ENCODE data around the gene OPHN1. TPM values are rescaled to one million over a fixed set of nuclear protein-coding genes. Genes with fewer than 3 reads are reported as not detected.

Gene OPHN1
- total and polyA plus RNA-seq, 2 experiments from 2014 or later = 2.2 to 3.8 TPM

DNA sequence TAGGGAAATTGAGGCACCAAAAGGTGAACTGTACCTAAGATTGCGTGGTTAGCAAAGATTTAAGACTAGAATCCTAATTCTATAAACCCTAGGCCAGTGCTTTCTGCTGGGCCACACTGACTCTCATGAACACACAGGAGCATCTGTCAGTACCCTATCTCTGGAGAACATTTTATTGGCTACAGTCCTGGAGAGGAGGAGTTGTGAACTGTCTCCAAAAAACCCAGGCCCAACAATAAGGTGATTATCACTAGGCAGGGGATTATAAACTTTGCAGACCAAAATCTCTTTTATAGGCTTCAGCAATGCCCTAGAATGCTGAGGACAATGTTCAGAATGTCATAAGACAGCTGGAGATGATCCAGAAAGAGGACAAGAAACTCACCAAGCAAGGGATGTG lies 24.1 kb downstream of the OPHN1 start:
- no peak for TF ChIP-seq JUNB (IDR thresholded peaks at IDR 0.05; ENCODE audit: unreplicated experiment)
- TF ChIP-seq NANOG (IDR thresholded peaks at IDR 0.05; ENCODE audit: borderline replicate concordance) = no peak
- TF ChIP-seq STAT1 (IDR thresholded peaks at IDR 0.05; ENCODE audit: unreplicated experiment) = no peak
- TF ChIP-seq, protein P1, sequence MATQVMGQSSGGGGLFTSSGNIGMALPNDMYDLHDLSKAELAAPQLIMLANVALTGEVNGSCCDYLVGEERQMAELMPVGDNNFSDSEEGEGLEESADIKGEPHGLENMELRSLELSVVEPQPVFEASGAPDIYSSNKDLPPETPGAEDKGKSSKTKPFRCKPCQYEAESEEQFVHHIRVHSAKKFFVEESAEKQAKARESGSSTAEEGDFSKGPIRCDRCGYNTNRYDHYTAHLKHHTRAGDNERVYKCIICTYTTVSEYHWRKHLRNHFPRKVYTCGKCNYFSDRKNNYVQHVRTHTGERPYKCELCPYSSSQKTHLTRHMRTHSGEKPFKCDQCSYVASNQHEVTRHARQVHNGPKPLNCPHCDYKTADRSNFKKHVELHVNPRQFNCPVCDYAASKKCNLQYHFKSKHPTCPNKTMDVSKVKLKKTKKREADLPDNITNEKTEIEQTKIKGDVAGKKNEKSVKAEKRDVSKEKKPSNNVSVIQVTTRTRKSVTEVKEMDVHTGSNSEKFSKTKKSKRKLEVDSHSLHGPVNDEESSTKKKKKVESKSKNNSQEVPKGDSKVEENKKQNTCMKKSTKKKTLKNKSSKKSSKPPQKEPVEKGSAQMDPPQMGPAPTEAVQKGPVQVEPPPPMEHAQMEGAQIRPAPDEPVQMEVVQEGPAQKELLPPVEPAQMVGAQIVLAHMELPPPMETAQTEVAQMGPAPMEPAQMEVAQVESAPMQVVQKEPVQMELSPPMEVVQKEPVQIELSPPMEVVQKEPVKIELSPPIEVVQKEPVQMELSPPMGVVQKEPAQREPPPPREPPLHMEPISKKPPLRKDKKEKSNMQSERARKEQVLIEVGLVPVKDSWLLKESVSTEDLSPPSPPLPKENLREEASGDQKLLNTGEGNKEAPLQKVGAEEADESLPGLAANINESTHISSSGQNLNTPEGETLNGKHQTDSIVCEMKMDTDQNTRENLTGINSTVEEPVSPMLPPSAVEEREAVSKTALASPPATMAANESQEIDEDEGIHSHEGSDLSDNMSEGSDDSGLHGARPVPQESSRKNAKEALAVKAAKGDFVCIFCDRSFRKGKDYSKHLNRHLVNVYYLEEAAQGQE (IDR thresholded peaks at IDR 0.05; ENCODE audit: unreplicated experiment) = no peak
- TF ChIP-seq EZH2 (IDR thresholded peaks at IDR 0.05; ENCODE audit: low read depth, unreplicated experiment) = no peak
- no peak for TF ChIP-seq CREB1 (CRISPR knock-in tag; IDR thresholded peaks at IDR 0.05; ENCODE audit: low read depth)
- TF ChIP-seq, protein P2, sequence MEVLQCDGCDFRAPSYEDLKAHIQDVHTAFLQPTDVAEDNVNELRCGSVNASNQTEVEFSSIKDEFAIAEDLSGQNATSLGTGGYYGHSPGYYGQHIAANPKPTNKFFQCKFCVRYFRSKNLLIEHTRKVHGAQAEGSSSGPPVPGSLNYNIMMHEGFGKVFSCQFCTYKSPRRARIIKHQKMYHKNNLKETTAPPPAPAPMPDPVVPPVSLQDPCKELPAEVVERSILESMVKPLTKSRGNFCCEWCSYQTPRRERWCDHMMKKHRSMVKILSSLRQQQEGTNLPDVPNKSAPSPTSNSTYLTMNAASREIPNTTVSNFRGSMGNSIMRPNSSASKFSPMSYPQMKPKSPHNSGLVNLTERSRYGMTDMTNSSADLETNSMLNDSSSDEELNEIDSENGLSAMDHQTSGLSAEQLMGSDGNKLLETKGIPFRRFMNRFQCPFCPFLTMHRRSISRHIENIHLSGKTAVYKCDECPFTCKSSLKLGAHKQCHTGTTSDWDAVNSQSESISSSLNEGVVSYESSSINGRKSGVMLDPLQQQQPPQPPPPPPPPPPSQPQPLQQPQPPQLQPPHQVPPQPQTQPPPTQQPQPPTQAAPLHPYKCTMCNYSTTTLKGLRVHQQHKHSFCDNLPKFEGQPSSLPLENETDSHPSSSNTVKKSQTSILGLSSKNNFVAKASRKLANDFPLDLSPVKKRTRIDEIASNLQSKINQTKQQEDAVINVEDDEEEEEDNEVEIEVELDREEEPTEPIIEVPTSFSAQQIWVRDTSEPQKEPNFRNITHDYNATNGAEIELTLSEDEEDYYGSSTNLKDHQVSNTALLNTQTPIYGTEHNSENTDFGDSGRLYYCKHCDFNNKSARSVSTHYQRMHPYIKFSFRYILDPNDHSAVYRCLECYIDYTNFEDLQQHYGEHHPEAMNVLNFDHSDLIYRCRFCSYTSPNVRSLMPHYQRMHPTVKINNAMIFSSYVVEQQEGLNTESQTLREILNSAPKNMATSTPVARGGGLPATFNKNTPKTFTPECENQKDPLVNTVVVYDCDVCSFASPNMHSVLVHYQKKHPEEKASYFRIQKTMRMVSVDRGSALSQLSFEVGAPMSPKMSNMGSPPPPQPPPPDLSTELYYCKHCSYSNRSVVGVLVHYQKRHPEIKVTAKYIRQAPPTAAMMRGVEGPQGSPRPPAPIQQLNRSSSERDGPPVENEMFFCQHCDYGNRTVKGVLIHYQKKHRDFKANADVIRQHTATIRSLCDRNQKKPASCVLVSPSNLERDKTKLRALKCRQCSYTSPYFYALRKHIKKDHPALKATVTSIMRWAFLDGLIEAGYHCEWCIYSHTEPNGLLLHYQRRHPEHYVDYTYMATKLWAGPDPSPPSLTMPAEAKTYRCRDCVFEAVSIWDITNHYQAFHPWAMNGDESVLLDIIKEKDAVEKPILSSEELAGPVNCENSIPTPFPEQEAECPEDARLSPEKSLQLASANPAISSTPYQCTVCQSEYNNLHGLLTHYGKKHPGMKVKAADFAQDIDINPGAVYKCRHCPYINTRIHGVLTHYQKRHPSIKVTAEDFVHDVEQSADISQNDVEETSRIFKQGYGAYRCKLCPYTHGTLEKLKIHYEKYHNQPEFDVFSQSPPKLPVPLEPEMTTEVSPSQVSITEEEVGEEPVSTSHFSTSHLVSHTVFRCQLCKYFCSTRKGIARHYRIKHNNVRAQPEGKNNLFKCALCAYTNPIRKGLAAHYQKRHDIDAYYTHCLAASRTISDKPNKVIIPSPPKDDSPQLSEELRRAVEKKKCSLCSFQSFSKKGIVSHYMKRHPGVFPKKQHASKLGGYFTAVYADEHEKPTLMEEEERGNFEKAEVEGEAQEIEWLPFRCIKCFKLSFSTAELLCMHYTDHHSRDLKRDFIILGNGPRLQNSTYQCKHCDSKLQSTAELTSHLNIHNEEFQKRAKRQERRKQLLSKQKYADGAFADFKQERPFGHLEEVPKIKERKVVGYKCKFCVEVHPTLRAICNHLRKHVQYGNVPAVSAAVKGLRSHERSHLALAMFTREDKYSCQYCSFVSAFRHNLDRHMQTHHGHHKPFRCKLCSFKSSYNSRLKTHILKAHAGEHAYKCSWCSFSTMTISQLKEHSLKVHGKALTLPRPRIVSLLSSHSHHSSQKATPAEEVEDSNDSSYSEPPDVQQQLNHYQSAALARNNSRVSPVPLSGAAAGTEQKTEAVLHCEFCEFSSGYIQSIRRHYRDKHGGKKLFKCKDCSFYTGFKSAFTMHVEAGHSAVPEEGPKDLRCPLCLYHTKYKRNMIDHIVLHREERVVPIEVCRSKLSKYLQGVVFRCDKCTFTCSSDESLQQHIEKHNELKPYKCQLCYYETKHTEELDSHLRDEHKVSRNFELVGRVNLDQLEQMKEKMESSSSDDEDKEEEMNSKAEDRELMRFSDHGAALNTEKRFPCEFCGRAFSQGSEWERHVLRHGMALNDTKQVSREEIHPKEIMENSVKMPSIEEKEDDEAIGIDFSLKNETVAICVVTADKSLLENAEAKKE (CRISPR knock-in tag; IDR thresholded peaks at IDR 0.05) = no peak
- TF ChIP-seq ZNF331 (CRISPR knock-in tag; IDR thresholded peaks at IDR 0.05; ENCODE audit: low read depth) = no peak
- TF ChIP-seq EZH2phosphoT487 (IDR thresholded peaks at IDR 0.05; ENCODE audit: unreplicated experiment) = no peak
- TF ChIP-seq, protein P3, sequence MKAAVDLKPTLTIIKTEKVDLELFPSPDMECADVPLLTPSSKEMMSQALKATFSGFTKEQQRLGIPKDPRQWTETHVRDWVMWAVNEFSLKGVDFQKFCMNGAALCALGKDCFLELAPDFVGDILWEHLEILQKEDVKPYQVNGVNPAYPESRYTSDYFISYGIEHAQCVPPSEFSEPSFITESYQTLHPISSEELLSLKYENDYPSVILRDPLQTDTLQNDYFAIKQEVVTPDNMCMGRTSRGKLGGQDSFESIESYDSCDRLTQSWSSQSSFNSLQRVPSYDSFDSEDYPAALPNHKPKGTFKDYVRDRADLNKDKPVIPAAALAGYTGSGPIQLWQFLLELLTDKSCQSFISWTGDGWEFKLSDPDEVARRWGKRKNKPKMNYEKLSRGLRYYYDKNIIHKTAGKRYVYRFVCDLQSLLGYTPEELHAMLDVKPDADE (IDR thresholded peaks at IDR 0.05) = no peak
- TF ChIP-seq ZNF114 (CRISPR knock-in tag; IDR thresholded peaks at IDR 0.05) = no peak
- no peak for TF ChIP-seq POLR2AphosphoS5 (IDR thresholded peaks at IDR 0.05; ENCODE audit: low read depth)
- TF ChIP-seq, protein P4, sequence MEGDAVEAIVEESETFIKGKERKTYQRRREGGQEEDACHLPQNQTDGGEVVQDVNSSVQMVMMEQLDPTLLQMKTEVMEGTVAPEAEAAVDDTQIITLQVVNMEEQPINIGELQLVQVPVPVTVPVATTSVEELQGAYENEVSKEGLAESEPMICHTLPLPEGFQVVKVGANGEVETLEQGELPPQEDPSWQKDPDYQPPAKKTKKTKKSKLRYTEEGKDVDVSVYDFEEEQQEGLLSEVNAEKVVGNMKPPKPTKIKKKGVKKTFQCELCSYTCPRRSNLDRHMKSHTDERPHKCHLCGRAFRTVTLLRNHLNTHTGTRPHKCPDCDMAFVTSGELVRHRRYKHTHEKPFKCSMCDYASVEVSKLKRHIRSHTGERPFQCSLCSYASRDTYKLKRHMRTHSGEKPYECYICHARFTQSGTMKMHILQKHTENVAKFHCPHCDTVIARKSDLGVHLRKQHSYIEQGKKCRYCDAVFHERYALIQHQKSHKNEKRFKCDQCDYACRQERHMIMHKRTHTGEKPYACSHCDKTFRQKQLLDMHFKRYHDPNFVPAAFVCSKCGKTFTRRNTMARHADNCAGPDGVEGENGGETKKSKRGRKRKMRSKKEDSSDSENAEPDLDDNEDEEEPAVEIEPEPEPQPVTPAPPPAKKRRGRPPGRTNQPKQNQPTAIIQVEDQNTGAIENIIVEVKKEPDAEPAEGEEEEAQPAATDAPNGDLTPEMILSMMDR (conservative IDR thresholded peaks at IDR 0.05; ENCODE audit: low read depth in 2 of 2) = no peak
- peaks cover 1% of the 10 kb centered on the region for H3K27me3 Mint-ChIP-seq (ENCODE audit: insufficient read depth, low read depth, poor library complexity)
- ATAC-seq (no peak), DNase-seq (ENCODE audit: low spot score) (no peak)
- Histone ChIP-seq H3K36me3 (ENCODE audit: insufficient read depth) (no peaks in the 10 kb centered on the region), H3K27me3 (ENCODE audit: insufficient read depth) (no peaks in the 10 kb centered on the region), H2AFZ (no peak overlapping the region), H3F3A (replicated peaks; ENCODE audit: low read depth) (no peaks in the 10 kb centered on the region), H3K9me2 (ENCODE audit: insufficient read depth) (no peaks in the 10 kb centered on the region), H3K4me1 (ENCODE audit: insufficient read depth) (no peaks in the 10 kb centered on the region), H3K4me2 (no peak overlapping the region), H4K20me1 (replicated peaks; ENCODE audit: insufficient read depth) (no peaks in the 10 kb centered on the region; the same call in 1 of the 2 replicates), H3K79me2 (replicated peaks; ENCODE audit: insufficient read depth) (no peaks in the 10 kb centered on the region), H3K4me3 (no peak overlapping the region), H3K27ac (ENCODE audit: low read depth) (no peak overlapping the region)
- no peaks in the 10 kb centered on the region for H3K4me1 Mint-ChIP-seq
- no peaks in the 10 kb centered on the region for H3K9me3 Mint-ChIP-seq
- H3K36me3 Mint-ChIP-seq (ENCODE audit: low read depth) = no peaks in the 10 kb centered on the region
- no peak overlapping the region for H3K4me3 Mint-ChIP-seq
- no peak overlapping the region for H3K27ac Mint-ChIP-seq
